B cell (primary cell): Measurements from ENCODE around the gene SDK1. TPM values are rescaled to one million over a fixed set of nuclear protein-coding genes. Genes with fewer than 3 reads are reported as not detected.

Experiments
- ATAC-seq: fragments of 200-7000 bp; cut with Tn5 transposase; one replicate; pipeline ENCODE4 v1.10.0; 2021; ENCODE audit warnings: low read depth, mild to moderate bottlenecking, moderate number of reproducible peaks, moderate library complexity
- CTCF ChIA-PET: fragments of 350-600 bp; sonication (Branson Sonifier 250); formaldehyde crosslinking; loops from one replicate; lab custom pipeline; 2021; ENCODE audit warnings: antibody characterized with exemption, inconsistent platforms; lab: Charles Lee
- POLR2A ChIA-PET: fragments of 350-600 bp; sonication (Branson Sonifier 250); formaldehyde crosslinking; loops from one replicate; lab custom pipeline; 2021; ENCODE audit warnings: antibody characterized with exemption; lab: Charles Lee
- DNase-seq: peaks from one replicate; pipeline ENCODE4 v3.0.0; 2013
- H2AFZ ChIP-seq: 2 replicates; pipeline ENCODE4 v1.6.1; 2012; ENCODE audit warnings: mild to moderate bottlenecking, low read depth, low read length; ENCODE audit not compliant: insufficient read depth, poor library complexity, severe bottlenecking
- H3K27ac ChIP-seq, 2 donors: 1 replicate in 1 of 2; 2 replicates in 1 of 2; pipeline ENCODE4 v1.5.1; 2012 to 2013; ENCODE audit warnings: low read length in 2 of 2, mild to moderate bottlenecking in 2 of 2, moderate library complexity in 1 of 2
- H3K27me3 ChIP-seq, 4 experiments: fragments of 200-600 bp in 1 of 4; sonication (generic) in 1 of 4; replicated peaks in 1 of 4; 1 replicate in 2 of 4; 2 replicates in 2 of 4; pipeline versions ENCODE4 v1.6.1 to v1.7.0; 2013 to 2016; ENCODE audit warnings: low read length in 3 of 4, mild to moderate bottlenecking in 2 of 4, mixed read lengths in 1 of 4, moderate library complexity in 1 of 4; ENCODE audit not compliant: insufficient read depth in 4 of 4, control insufficient read depth in 3 of 4; ENCODE audit errors: control extremely low read depth in 1 of 4
- H3K36me3 ChIP-seq, 2 experiments: replicated peaks in 1 of 2; 1 replicate in 1 of 2; 2 replicates in 1 of 2; pipeline versions ENCODE4 v1.6.1 to v1.7.1; 2013; ENCODE audit warnings: low read length in 1 of 2; ENCODE audit not compliant: insufficient read depth in 2 of 2, control insufficient read depth in 1 of 2; ENCODE audit errors: control extremely low read depth in 1 of 2, extremely low read depth in 1 of 2
- H3K4me1 ChIP-seq, 2 donors: fragments of 200-600 bp in 1 of 2; sonication (generic) in 1 of 2; 1 replicate in 1 of 2; 2 replicates in 1 of 2; pipeline versions ENCODE4 v1.5.1 to v1.6.1; 2013 to 2017; ENCODE audit warnings: low read length in 2 of 2; ENCODE audit not compliant: control insufficient read depth in 2 of 2, insufficient read depth in 2 of 2
- H3K4me2 ChIP-seq: replicated peaks from 2 replicates; pipeline ENCODE3; 2012; ENCODE audit warnings: mild to moderate bottlenecking, low read depth, low read length; ENCODE audit not compliant: poor library complexity, severe bottlenecking
- H3K4me3 ChIP-seq, 5 experiments: fragments of 200-600 bp in 1 of 5; sonication (generic) in 1 of 5; 1 replicate in 3 of 5; 2 replicates in 2 of 5; pipeline versions ENCODE4 v1.5.1 to v1.7.0; 2011 to 2016; ENCODE audit warnings: low read length in 4 of 5, mild to moderate bottlenecking in 4 of 5, low read depth in 2 of 5, control low read depth in 1 of 5, moderate library complexity in 1 of 5; ENCODE audit not compliant: insufficient read depth in 1 of 5; ENCODE audit errors: control extremely low read depth in 1 of 5, extremely low read depth in 1 of 5
- H3K79me2 ChIP-seq: fragments of 200-600 bp; sonication (generic); one replicate; pipeline ENCODE4 v1.6.0; 2016; ENCODE audit warnings: low read length; ENCODE audit not compliant: control insufficient read depth, insufficient read depth
- H3K9ac ChIP-seq: fragments of 200-600 bp; sonication (generic); 2 replicates; pipeline ENCODE4 v1.6.1; 2017; ENCODE audit warnings: mild to moderate bottlenecking, low read length, moderate library complexity
- H3K9me3 ChIP-seq, 3 donors: one replicate each; pipeline versions ENCODE4 v1.6.1 to v1.7.1; 2013; ENCODE audit warnings: low read length in 2 of 3; ENCODE audit not compliant: control insufficient read depth in 2 of 3, insufficient read depth in 1 of 3; ENCODE audit errors: control extremely low read depth in 1 of 3
- H4K20me1 ChIP-seq: 2 replicates; pipeline ENCODE4 v1.6.0; 2012; ENCODE audit warnings: mild to moderate bottlenecking, low read length; ENCODE audit not compliant: insufficient read depth, control insufficient read depth, poor library complexity, severe bottlenecking
- H3K27ac Mint-ChIP-seq: one replicate; pipeline ENCODE4 v1.8.0; 2021; ENCODE audit warnings: mixed read lengths
- H3K27me3 Mint-ChIP-seq: one replicate; pipeline ENCODE4 v1.8.0; 2021; ENCODE audit warnings: mixed read lengths
- H3K4me1 Mint-ChIP-seq: one replicate; pipeline ENCODE4 v1.8.0; 2021; ENCODE audit warnings: mixed read lengths
- H3K4me3 Mint-ChIP-seq: one replicate; pipeline ENCODE4 v1.8.0; 2021; ENCODE audit warnings: mixed read lengths
- H3K9me3 Mint-ChIP-seq: one replicate; pipeline ENCODE4 v1.8.0; 2022; ENCODE audit warnings: mixed read lengths; ENCODE audit not compliant: insufficient read depth
- CTCF ChIP-seq: fragments of 200-600 bp; IDR thresholded peaks from one replicate; pipeline ENCODE4 v1.8.0; 2022; ENCODE audit warnings: antibody characterized with exemption, mild to moderate bottlenecking
- EZH2 ChIP-seq: IDR thresholded peaks from 2 replicates; pipeline ENCODE4 v1.6.1; 2012; ENCODE audit warnings: borderline replicate concordance, low read depth, mild to moderate bottlenecking, moderate library complexity, low read length; ENCODE audit not compliant: insufficient read depth, poor library complexity, severe bottlenecking
- WGBS: methylation state at CpG from one replicate; pipeline ENCODE4 v1.1.5; 2013; ENCODE audit warnings: missing lambda C conversion rate; ENCODE audit not compliant: insufficient coverage; 5-methylcytosine and 5-hydroxymethylcytosine counted together
- intact Hi-C: fragments of 100-400 bp; cut with micrococcal nuclease; formaldehyde crosslinking; loops from one replicate; pipeline ENCODE4 v1.10.0; 2022
- polyA plus RNA-seq: library from polyadenylated mRNA; depleted of rRNA; stranded (reverse); fragments of >200 nt; gene quantifications from 2 replicates; pipeline ENCODE4 v1.2.3, GENCODE V29; 2012
- total RNA-seq, 2 donors: library from RNA; stranded (reverse); fragments of 120-200 nt in 1 of 2; gene quantifications; 1 replicate in 1 of 2; 2 replicates in 1 of 2; pipeline versions ENCODE4 v1.2.3 to v1.2.4, GENCODE V29; 2013 to 2022

Gene SDK1
- total and polyA plus RNA-seq, 2 donors (not counting 1 experiment from before 2014, with no cell fraction given): 0.73 to 2.0 TPM

- H3K9me3 Mint-ChIP-seq: peaks cover 3% of the 10 kb centered on the region
- intact Hi-C loops: no loop called here
- TF ChIP-seq EZH2 (no peak), CTCF (no peak)
- DNase-seq (no peak), ATAC-seq (no peak)
- no peak overlapping the region for H3K9ac ChIP-seq
- H3K4me3 Mint-ChIP-seq: no peak overlapping the region
- H3K4me3 ChIP-seq: no peak overlapping the region
- H3K36me3 ChIP-seq: no peaks in the 10 kb centered on the region
- H3K4me1 ChIP-seq: no peaks in the 10 kb centered on the region
- H3K27ac Mint-ChIP-seq: no peak overlapping the region
- H2AFZ ChIP-seq: no peak overlapping the region
- H3K27me3 Mint-ChIP-seq: peaks cover 8% of the 10 kb centered on the region
- H3K27ac ChIP-seq: no peak overlapping the region
- no peaks in the 10 kb centered on the region for H3K79me2 ChIP-seq
- no peaks in the 10 kb centered on the region for H4K20me1 ChIP-seq
- H3K4me2 ChIP-seq: no peak overlapping the region
- peaks cover 0 to 3% (median 0%) of the 10 kb centered on the region in 4 experiments for H3K27me3 ChIP-seq
- CTCF ChIA-PET: no interaction called here
- no peaks in the 10 kb centered on the region for H3K4me1 Mint-ChIP-seq
- 93% methylated on average over 7 of the region's 8 CpGs for WGBS
- H3K9me3 ChIP-seq: peaks cover 0 to 28% (median 12%) of the 10 kb centered on the region in 3 donors
- POLR2A ChIA-PET: no interaction called here
These were observed 714.3 kb downstream of the SDK1 start for GRCh38 chr7:4015371-4015770.

DNA sequence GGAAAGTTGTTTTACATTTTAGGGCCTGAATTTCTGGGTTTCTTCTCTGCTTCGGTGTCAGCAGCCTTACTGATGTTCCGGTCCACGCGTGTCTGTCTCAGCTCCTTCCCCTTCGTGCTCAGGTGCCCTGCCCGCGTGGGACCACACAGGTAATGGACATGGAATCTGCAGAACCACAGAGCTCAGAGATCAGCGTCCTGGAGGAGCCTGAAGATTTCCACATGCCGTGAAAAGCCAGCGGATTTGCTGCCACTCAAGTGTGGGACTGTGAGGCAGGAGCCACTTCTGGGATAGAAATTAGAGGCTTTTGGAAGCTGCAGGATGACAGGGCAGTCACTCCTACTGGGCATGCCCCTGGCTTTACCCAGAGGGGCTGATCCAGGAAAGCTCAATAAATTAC is 714.9 kb downstream of the SDK1 start:
- Histone ChIP-seq H3K4me3 (no peak overlapping the region), H3K79me2 (no peaks in the 10 kb centered on the region), H3K4me1 (no peaks in the 10 kb centered on the region), H3K27me3 (peaks cover 0 to 3% (median 0%) of the 10 kb centered on the region in 4 experiments), H3K9ac (no peak overlapping the region), H3K4me2 (no peak overlapping the region), H4K20me1 (no peaks in the 10 kb centered on the region), H3K9me3 (peaks cover 0 to 31% (median 12%) of the 10 kb centered on the region in 3 donors), H3K36me3 (no peaks in the 10 kb centered on the region), H2AFZ (no peak overlapping the region), H3K27ac (no peak overlapping the region)
- Mint-ChIP-seq H3K4me3 (no peak overlapping the region), H3K9me3 (peaks cover 3% of the 10 kb centered on the region), H3K27ac (no peak overlapping the region), H3K27me3 (peaks cover 13% of the 10 kb centered on the region), H3K4me1 (no peaks in the 10 kb centered on the region)
- WGBS: 97% methylated on average over 10 of the region's 10 CpGs
- CTCF ChIA-PET: no interaction called here
- DNase-seq (no peak), ATAC-seq (no peak)
- intact Hi-C loops: no loop called here
- POLR2A ChIA-PET: no interaction called here
- TF ChIP-seq EZH2 (no peak), CTCF (no peak)
